HG03354 (cell line): Measurements from ENCODE around the gene PROSER2.

Experiments
- ATAC-seq: cut with Tn5 transposase; IDR thresholded peaks from one replicate; pipeline ENCODE4 v1.9.1; 2021; ENCODE audit warnings: mild to moderate bottlenecking; ENCODE audit not compliant: unreplicated experiment, poor library complexity, severe bottlenecking

The PROSER2 gene

GRCh38 chr10:11798845-11799735 is 24.1 kb upstream of the PROSER2 start:
- no peak for ATAC-seq

GRCh38 chr10:11799736-11800080 is 23.4 kb upstream of the PROSER2 start:
- ATAC-seq, result no peak

GRCh38 chr10:11804336-11804735 is 18.8 kb upstream of the PROSER2 start:
- ATAC-seq, result no peak

- no peak for ATAC-seq
These were observed 17.4 kb upstream of the PROSER2 start for GRCh38 chr10:11805792-11806191.

- no peak for ATAC-seq
These were observed 16.4 kb upstream of the PROSER2 start for GRCh38 chr10:11806706-11807105.

- no peak for ATAC-seq
These were observed 14.3 kb upstream of the PROSER2 start for GRCh38 chr10:11808808-11809207.

GRCh38 chr10:11810313-11810766 is 12.8 kb upstream of the PROSER2 start:
- no peak for ATAC-seq

GRCh38 chr10:11810973-11811372 is 12.2 kb upstream of the PROSER2 start:
- ATAC-seq, result no peak

- ATAC-seq, result no peak
These were observed 10.0 kb upstream of the PROSER2 start for GRCh38 chr10:11813177-11813576.

GRCh38 chr10:11813855-11814567 is 9.1 kb upstream of the PROSER2 start:
- ATAC-seq, result no peak

GRCh38 chr10:11819027-11819426 is 4.1 kb upstream of the PROSER2 start:
- ATAC-seq, result no peak

GRCh38 chr10:11822026-11822756 is 965 bp upstream of the PROSER2 start:
- ATAC-seq, result no peak

- ATAC-seq, result no peak
These were observed 391 bp upstream of the PROSER2 start for GRCh38 chr10:11822809-11823121.

GRCh38 chr10:11823989-11824346 is 812 bp downstream of the PROSER2 start:
- ATAC-seq, result no peak

GRCh38 chr10:11824376-11824775 is 1.2 kb downstream of the PROSER2 start:
- no peak for ATAC-seq

- ATAC-seq, result no peak
These were observed 1.7 kb downstream of the PROSER2 start for GRCh38 chr10:11824825-11825224.

GRCh38 chr10:11825796-11826414 is 2.7 kb downstream of the PROSER2 start:
- no peak for ATAC-seq

GRCh38 chr10:11827006-11827405 is 3.9 kb downstream of the PROSER2 start:
- ATAC-seq, result no peak

GRCh38 chr10:11827414-11827813 is 4.3 kb downstream of the PROSER2 start:
- ATAC-seq, result no peak

GRCh38 chr10:11828682-11829284 is 5.6 kb downstream of the PROSER2 start:
- no peak for ATAC-seq
